Middle frontal gyrus (tissue), 1 donor: ENCODE results near the gene C22orf31.
"Not testable (repeated sequence)": the region's sequence is repeated elsewhere in the genome, so short reads cannot be mapped to it uniquely, and the experiment has no call there.

ENCODE experiments used
- DNase-seq: peaks from one replicate; pipeline ENCODE4 v3.0.0-alpha.2; 2015; ENCODE audit warnings: low spot score; ENCODE audit errors: extremely low spot score

Gene C22orf31

GRCh38 chr22:29061773-29062172 lies at the start of gene C22orf31:
Gene C22orf31, minus strand, starts transcription at chr22:29061831. Its CDS starts 39 bp downstream, at chr22:29061792.
- DNase-seq = no peak

- DNase-seq = no peak
Observed at GRCh38 chr22:29110946-29111345, 49.3 kb upstream of the C22orf31 start.

- DNase-seq = no peak
Observed at GRCh38 chr22:29109822-29110221, 48.2 kb upstream of the C22orf31 start.

GRCh38 chr22:29108137-29108536 lies 46.5 kb upstream of the C22orf31 start:
- DNase-seq = no peak

- no peak for DNase-seq
Observed at GRCh38 chr22:29106839-29107238, 45.2 kb upstream of the C22orf31 start.

GRCh38 chr22:29105468-29105867 lies 43.8 kb upstream of the C22orf31 start:
- no peak for DNase-seq

GRCh38 chr22:29103121-29103520 lies 41.5 kb upstream of the C22orf31 start:
- no peak for DNase-seq

- DNase-seq = no peak
Observed at GRCh38 chr22:29102300-29102699, 40.7 kb upstream of the C22orf31 start.

GRCh38 chr22:29098296-29098695 lies 36.7 kb upstream of the C22orf31 start:
- DNase-seq = no peak

- no peak for DNase-seq
Observed at GRCh38 chr22:29096736-29097669, 35.4 kb upstream of the C22orf31 start.

GRCh38 chr22:29095459-29095858 lies 33.8 kb upstream of the C22orf31 start:
- DNase-seq = no peak

- no peak for DNase-seq
Observed at GRCh38 chr22:29093501-29094300, 32.1 kb upstream of the C22orf31 start.

GRCh38 chr22:29093030-29093429 lies 31.4 kb upstream of the C22orf31 start:
- DNase-seq = no peak

- no peak for DNase-seq
Observed at GRCh38 chr22:29092243-29092642, 30.6 kb upstream of the C22orf31 start.

- no peak for DNase-seq
Observed at GRCh38 chr22:29090039-29090438, 28.4 kb upstream of the C22orf31 start.

GRCh38 chr22:29089507-29089906 lies 27.9 kb upstream of the C22orf31 start:
- DNase-seq = no peak

GRCh38 chr22:29088809-29089208 lies 27.2 kb upstream of the C22orf31 start:
- no peak for DNase-seq

- DNase-seq = no peak
Observed at GRCh38 chr22:29087012-29087411, 25.4 kb upstream of the C22orf31 start.

GRCh38 chr22:29083933-29084591 lies 22.4 kb upstream of the C22orf31 start:
- DNase-seq = no peak

- not testable (repeated sequence) for DNase-seq
Observed at GRCh38 chr22:29083576-29083932, 21.9 kb upstream of the C22orf31 start.

GRCh38 chr22:29082826-29083545 lies 21.4 kb upstream of the C22orf31 start:
- DNase-seq = no peak
